Pancreas (tissue), 10 donors: Measurements from ENCODE around the gene JAK3. TPM values are rescaled to one million over a fixed set of nuclear protein-coding genes. Genes with fewer than 3 reads are reported as not detected.

ENCODE experiments used
- ATAC-seq, 4 donors: fragments of 200-7000 bp; cut with Tn5 transposase; one replicate each; pipeline versions ENCODE4 v1.8.0 to v1.9.1; 2020; ENCODE audit warnings: mild to moderate bottlenecking in 4 of 4, moderate library complexity in 4 of 4
- DNase-seq, 6 donors: peaks; one replicate each; pipeline ENCODE4 v3.0.0-alpha.2; 2020
- FAIRE-seq: peaks from 2 replicates; lab custom pipeline; 2012; peaks lifted over from hg19 to GRCh38; lab: Jason Lieb, UNC
- H3K27ac ChIP-seq, 4 donors: fragments of 200-600 bp; sonication (generic); 1 replicate in 3 of 4; 2 replicates in 1 of 4; pipeline versions ENCODE4 v1.5.0 to v1.8.0; 2020
- H3K27me3 ChIP-seq, 4 donors: fragments of 200-600 bp; one replicate each; pipeline ENCODE4 v1.8.0; 2021
- H3K36me3 ChIP-seq, 3 donors: fragments of 200-600 bp; sonication (generic) in 1 of 3; one replicate each; pipeline versions ENCODE4 v1.5.0 to v1.8.0; 2020 to 2021
- H3K4me1 ChIP-seq, 3 donors: fragments of 200-600 bp; one replicate each; pipeline ENCODE4 v1.8.0; 2021
- H3K4me3 ChIP-seq, 4 donors: fragments of 200-600 bp; sonication (generic) in 2 of 4; one replicate each; pipeline versions ENCODE4 v1.5.0 to v1.8.0; 2020 to 2021
- H3K9me3 ChIP-seq, 4 donors: fragments of 200-600 bp; one replicate each; pipeline ENCODE4 v1.8.0; 2021
- WGBS, 2 donors: extraction: QIAGEN DNeasy Blood & Tissue Kit; methylation state at CpG; one replicate each; pipeline ENCODE4 v1.1.7; 2013; 5-methylcytosine and 5-hydroxymethylcytosine counted together
- intact Hi-C, 3 donors: fragments of 100-400 bp; cut with DNase I; formaldehyde crosslinking; loops; one replicate each; pipeline versions ENCODE4 v1.11.1 to v1.14.2; 2022
- polyA plus RNA-seq, 2 donors: library from polyadenylated mRNA; stranded (reverse); fragments of 200-250 nt; gene quantifications; one replicate each; pipeline ENCODE4 v1.2.3, GENCODE V29; 2013
- total RNA-seq, 6 donors: library from RNA; stranded (reverse); fragmentation: NEBNext Ultra II Directional in 4 of 6; extraction: Animal tissue kit (Norgen Biotek cat#: 25700) in 4 of 6; gene quantifications; one replicate each; pipeline versions ENCODE4 v1.2.1 to v1.2.4, GENCODE V29; 2021 to 2023
- TF ChIP-seq, protein P1 (sequence below), 4 donors: fragments of 200-600 bp; sonication (generic) in 3 of 4; IDR thresholded peaks; one replicate each; pipeline versions ENCODE4 v1.5.0 to v1.8.0; 2021; ENCODE audit warnings: antibody characterized with exemption in 4 of 4
- donor health status: healthy with polysubstance abuse.
- donor health status: DM: no; HTN: no; CAD: no; lungs with moderate emphysema.
- donor health status: DM: no; HTN: no; CAD: no.
- donor health status: control.
- donor health status: control.
- donor health status: Bipolar disorder and iron deficiency.
- donor health status: DM: yes; HTN: yes; CAD: no.
- donor health status: DM: no; HTN: no; CAD: no.
- donor health status: DM: no; HTN: no; CAD: no.
- donor health status: DM: yes; HTN: yes; CAD: no.

Gene JAK3
- total and polyA plus RNA-seq, 8 donors = 1.1 to 6.6 (median 2.5) TPM

GRCh38 chr19:17886515-17886914 lies 38.7 kb upstream of the JAK3 start:
- ATAC-seq (no peak), DNase-seq (no peak), FAIRE-seq (no peak)
- TF ChIP-seq, protein P1, sequence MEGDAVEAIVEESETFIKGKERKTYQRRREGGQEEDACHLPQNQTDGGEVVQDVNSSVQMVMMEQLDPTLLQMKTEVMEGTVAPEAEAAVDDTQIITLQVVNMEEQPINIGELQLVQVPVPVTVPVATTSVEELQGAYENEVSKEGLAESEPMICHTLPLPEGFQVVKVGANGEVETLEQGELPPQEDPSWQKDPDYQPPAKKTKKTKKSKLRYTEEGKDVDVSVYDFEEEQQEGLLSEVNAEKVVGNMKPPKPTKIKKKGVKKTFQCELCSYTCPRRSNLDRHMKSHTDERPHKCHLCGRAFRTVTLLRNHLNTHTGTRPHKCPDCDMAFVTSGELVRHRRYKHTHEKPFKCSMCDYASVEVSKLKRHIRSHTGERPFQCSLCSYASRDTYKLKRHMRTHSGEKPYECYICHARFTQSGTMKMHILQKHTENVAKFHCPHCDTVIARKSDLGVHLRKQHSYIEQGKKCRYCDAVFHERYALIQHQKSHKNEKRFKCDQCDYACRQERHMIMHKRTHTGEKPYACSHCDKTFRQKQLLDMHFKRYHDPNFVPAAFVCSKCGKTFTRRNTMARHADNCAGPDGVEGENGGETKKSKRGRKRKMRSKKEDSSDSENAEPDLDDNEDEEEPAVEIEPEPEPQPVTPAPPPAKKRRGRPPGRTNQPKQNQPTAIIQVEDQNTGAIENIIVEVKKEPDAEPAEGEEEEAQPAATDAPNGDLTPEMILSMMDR (IDR thresholded peaks at IDR 0.05) = no peak
- Histone ChIP-seq H3K4me3 (no peak overlapping the region), H3K27ac (no peak overlapping the region), H3K9me3 (no peaks in the 10 kb centered on the region), H3K4me1 (no peaks in the 10 kb centered on the region), H3K36me3 (no peaks in the 10 kb centered on the region), H3K27me3 (no peaks in the 10 kb centered on the region)
- intact Hi-C loops = no loop called here
- WGBS, 2 donors = 54 to 61% methylated on average over 7 of the region's 7 CpGs

DNA sequence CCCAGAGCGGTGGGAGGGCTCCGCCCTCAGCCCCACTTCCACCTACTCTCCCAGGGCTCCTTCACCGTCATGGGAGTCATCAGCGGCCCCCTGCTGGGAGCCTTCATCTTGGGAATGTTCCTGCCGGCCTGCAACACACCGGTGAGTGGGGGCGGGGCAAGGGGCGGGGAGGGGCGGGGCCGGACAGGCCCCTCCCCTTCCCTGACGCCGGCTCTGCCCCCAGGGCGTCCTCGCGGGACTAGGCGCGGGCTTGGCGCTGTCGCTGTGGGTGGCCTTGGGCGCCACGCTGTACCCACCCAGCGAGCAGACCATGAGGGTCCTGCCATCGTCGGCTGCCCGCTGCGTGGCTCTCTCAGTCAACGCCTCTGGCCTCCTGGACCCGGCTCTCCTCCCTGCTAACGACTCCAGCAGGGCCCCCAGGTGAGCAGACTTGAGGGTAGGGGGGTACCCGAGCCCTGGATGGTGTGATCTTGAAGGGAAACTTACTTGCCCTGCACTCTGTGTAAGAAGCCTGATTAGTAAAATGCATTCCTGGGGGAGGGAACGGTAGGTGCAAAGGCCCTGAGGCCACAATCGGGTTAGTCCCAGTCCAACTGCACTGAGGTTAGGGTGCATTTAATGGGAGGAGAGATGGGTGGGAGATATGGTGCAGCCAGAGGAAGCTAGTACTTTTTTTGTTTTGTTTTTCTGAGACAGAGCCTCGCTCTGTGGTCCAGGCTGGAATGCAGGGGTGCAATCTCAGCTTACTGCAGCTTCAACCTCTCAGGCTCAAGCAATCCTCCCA lies 36.0 kb upstream of the JAK3 start:
- Histone ChIP-seq H3K9me3 (no peaks in the 10 kb centered on the region), H3K4me1 (no peaks in the 10 kb centered on the region), H3K4me3 (no peak overlapping the region), H3K27me3 (no peaks in the 10 kb centered on the region), H3K27ac (no peak overlapping the region), H3K36me3 (no peaks in the 10 kb centered on the region)
- intact Hi-C loops = no loop called here
- no peak for ATAC-seq
- no peak for DNase-seq
- 56 to 61% methylated on average over 31 to 33 of the region's 33 CpGs for WGBS, 2 donors
- TF ChIP-seq, protein P1 (IDR thresholded peaks at IDR 0.05) = no peak
- FAIRE-seq = no peak

DNA sequence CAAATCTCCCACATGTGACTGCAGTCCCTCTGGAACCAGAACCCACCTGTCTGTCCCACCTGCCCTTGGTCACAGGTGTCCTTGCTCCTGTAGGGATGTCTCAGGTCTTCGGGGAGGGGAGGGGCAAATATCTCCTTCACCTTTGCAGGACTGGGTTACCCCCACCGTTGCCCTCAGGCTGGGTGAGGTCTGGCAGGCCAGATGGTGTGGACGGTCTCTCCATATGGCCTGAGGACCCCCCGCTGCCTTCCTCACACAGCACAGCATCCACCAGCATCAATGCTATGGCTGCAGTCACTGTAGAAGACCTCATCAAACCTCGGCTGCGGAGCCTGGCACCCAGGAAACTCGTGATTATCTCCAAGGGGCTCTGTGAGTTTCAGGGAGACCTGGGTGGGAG lies 33.9 kb upstream of the JAK3 start:
- Histone ChIP-seq H3K9me3 (no peaks in the 10 kb centered on the region), H3K27me3 (no peaks in the 10 kb centered on the region), H3K4me3 (no peak overlapping the region), H3K4me1 (no peaks in the 10 kb centered on the region), H3K36me3 (no peaks in the 10 kb centered on the region), H3K27ac (no peak overlapping the region)
- 55 to 58% methylated on average over 7 of the region's 7 CpGs for WGBS, 2 donors
- no peak for FAIRE-seq
- DNase-seq = no peak
- TF ChIP-seq, protein P1 (IDR thresholded peaks at IDR 0.05) = no peak
- no peak for ATAC-seq
- intact Hi-C loops = no loop called here

DNA sequence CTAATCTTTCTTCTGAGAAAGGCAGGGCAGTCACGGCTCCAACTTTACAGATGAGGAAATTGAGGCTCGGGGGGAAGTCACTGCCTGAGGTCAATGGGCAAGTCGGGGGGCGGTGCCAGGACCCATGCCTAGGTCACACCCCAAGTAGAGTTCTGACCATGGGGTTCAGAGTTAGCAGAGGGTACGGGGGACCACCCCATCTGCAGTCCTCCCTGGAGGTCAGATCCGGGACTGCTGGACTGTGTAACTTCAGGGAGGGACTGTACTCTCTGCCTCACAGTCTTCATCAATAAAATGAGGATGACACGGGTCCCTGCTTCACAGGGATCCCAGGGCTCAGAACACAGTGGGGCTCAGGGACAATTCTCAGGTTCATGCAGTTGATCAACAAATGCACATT lies 31.7 kb upstream of the JAK3 start:
- WGBS, 2 donors = 64% methylated on average over 7 of the region's 7 CpGs
- ATAC-seq (no peak), DNase-seq (no peak), FAIRE-seq (no peak)
- H3K4me1 ChIP-seq = no peaks in the 10 kb centered on the region
- TF ChIP-seq, protein P1 (IDR thresholded peaks at IDR 0.05) = no peak
- no peak overlapping the region for H3K4me3 ChIP-seq
- no peaks in the 10 kb centered on the region for H3K9me3 ChIP-seq
- no peaks in the 10 kb centered on the region for H3K36me3 ChIP-seq
- H3K27me3 ChIP-seq = no peaks in the 10 kb centered on the region
- intact Hi-C loops = loop anchor here in 1 of 3 donors (10.0 kb wide), 1 partner anchor 45 kb away; no protein-coding TSS in a partner anchor
- no peak overlapping the region for H3K27ac ChIP-seq

- Histone ChIP-seq H3K4me1 (peaks cover 0 to 5% (median 0%) of the 10 kb centered on the region in 3 donors), H3K9me3 (no peaks in the 10 kb centered on the region), H3K27me3 (peaks cover 0 to 13% (median 3%) of the 10 kb centered on the region in 4 donors), H3K27ac (no peak overlapping the region), H3K4me3 (no peak overlapping the region), H3K36me3 (no peaks in the 10 kb centered on the region)
- no peak for FAIRE-seq
- TF ChIP-seq, protein P1 (IDR thresholded peaks at IDR 0.05) = no peak
- ATAC-seq = no peak
- intact Hi-C loops = loop anchor here in 1 of 3 donors (10.0 kb wide), 1 partner anchor 47 kb away; no protein-coding TSS in a partner anchor
- WGBS, 2 donors = 69 to 82% methylated on average over 16 of the region's 16 CpGs
- no peak for DNase-seq
These were observed 29.9 kb upstream of the JAK3 start for GRCh38 chr19:17877696-17878095.
